ENCODE results near the gene MPP3.

MPP3 gene

DNA sequence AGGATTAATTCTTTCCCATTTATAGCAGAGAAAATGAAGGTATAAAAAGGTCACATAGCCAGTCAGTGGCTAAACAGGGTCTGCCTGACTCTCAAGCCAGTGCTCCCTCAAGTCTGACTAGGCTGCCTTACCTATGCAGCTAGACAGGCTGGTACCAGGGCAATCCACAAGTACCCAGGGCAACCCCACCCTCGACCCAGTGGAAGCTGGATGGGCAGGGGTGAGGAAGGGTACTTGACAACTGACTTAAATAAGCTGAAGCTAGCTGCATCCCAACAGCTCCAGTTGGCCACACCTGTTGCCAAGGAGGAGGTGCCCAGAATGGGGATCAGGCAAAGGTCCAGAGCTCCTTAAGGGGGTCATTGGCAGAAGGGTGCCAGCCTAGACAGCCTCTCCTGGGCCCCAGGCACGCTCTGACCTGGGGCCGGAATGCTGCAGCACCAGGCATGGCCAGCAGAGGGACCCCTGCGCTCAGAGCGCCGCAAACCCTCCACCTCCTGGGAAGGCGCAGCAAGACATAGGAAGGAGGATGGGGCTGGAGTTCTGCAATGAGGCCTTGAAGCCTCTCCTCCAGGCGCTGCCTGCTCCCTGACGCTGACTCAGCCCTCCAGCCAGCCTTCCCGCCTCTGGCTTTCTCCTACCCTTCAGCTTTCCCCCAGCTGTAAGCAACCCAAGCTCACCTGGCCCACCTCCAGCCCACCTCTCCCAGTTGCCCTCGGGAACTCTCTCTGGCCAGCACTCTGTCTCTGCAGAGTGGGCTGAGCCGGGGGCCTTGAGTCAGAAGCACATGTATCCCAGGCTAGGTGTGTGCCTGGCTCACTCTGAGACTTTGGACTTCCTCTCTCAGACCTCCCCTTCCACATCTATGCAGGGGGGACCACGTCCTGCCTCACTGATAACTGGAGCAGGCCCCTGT lies 45.6 kb upstream of the MPP3 start:
- TF ChIP-seq, protein P1, sequence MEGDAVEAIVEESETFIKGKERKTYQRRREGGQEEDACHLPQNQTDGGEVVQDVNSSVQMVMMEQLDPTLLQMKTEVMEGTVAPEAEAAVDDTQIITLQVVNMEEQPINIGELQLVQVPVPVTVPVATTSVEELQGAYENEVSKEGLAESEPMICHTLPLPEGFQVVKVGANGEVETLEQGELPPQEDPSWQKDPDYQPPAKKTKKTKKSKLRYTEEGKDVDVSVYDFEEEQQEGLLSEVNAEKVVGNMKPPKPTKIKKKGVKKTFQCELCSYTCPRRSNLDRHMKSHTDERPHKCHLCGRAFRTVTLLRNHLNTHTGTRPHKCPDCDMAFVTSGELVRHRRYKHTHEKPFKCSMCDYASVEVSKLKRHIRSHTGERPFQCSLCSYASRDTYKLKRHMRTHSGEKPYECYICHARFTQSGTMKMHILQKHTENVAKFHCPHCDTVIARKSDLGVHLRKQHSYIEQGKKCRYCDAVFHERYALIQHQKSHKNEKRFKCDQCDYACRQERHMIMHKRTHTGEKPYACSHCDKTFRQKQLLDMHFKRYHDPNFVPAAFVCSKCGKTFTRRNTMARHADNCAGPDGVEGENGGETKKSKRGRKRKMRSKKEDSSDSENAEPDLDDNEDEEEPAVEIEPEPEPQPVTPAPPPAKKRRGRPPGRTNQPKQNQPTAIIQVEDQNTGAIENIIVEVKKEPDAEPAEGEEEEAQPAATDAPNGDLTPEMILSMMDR (IDR thresholded peaks at IDR 0.05; ENCODE audit: low read depth, low read length) = peak; percentile 93
- no peak overlapping the region for H3K4me3 ChIP-seq (ENCODE audit: low read depth, low read length)

DNA sequence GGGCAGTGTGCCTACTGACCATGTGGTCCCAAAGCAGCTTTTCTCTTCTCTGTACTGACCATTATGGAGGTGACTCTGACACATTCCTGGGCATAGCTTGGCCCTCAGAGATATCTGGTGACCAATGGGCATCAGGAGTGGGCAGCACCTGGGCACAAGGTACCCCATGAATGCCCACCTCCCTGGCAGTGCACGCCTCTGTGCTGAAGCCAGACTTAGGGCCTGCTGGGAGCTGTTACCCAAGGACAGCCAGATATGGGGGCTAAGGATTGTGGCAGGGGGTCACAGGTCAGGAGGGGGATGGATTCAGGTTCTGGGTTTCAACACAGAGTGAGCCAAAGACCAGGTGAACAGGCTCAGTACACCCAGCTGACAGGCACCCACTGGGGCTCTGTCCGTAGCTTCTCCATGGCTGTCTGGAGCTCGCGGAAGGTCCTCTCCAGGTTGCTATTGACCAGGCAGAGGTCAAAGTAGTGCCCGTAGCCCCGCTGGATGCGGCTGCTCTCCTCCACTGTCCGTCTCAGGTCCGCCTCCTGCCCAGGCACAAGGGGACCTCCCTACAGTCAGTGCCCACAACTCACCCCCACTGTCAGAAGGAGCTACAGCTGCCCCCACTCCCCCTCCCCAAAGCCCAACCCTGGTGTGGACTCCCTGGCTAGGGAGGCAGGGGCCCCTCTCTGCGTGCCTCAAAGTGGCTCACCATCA lies 44.7 kb upstream of the MPP3 start:
- TF ChIP-seq, protein P1 (IDR thresholded peaks at IDR 0.05; ENCODE audit: low read depth, low read length) = no peak

DNA sequence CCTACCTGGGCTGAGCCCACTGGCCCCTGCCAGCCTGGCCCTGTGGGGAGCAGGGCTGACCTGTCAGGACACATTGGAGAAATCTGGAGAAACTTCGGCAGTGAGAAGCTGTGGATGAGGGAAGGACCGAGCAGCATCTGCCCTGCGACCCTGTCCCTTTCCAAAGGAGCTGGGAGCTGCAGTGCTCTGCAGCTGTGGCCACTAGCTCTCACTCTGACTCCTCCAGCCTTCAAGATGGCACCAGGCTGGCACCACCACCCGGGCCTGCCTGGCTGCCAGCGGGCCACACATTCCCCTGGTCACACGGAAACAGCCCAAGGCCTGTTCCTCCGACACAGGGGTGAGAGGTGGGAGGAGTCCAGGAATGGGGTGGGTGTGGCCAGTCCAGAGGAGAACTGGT lies 44.1 kb upstream of the MPP3 start:
- TF ChIP-seq, protein P1 (IDR thresholded peaks at IDR 0.05; ENCODE audit: low read depth, low read length) = no peak
- no peak overlapping the region for H3K4me3 ChIP-seq (ENCODE audit: low read depth, low read length)

More for the DNA sequence above, 44.7 kb upstream of the MPP3 start:
- H3K4me3 ChIP-seq (ENCODE audit: low read depth, low read length) = no peak overlapping the region

DNA sequence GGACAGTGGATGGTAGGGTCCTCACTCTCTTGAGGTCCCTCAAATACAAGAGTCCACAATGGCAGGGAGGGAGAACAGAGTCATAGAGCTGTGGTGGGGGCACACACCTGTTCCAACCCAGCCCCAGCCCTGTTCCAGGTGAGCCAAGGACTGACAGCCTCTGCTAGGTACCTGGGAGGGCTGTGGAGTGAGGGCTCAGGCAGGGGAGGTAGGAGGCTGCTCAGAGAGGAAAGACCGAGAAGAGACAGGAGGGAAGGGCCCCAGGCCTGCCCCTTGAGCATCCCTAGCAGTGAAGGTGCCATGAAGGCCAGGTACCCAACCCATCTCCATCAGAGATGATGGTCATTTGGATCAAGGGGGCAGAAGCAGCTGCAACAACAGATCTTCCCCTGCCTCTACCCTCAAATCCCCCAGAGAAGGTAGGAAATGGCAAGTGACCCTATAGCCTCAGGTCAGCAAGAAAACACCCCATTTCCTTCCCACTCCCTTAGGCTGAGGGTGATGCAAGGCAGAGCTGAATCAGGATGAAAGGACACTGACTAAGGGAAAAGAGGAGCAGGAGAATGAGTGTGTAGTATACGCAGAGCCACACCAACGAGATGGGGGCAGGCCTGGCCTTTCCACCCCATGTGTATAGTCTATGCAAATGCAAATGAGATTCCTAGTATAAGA lies 42.7 kb upstream of the MPP3 start:
- no peak overlapping the region for H3K4me3 ChIP-seq (ENCODE audit: low read depth, low read length)
- TF ChIP-seq, protein P1 (IDR thresholded peaks at IDR 0.05; ENCODE audit: low read depth, low read length) = no peak

DNA sequence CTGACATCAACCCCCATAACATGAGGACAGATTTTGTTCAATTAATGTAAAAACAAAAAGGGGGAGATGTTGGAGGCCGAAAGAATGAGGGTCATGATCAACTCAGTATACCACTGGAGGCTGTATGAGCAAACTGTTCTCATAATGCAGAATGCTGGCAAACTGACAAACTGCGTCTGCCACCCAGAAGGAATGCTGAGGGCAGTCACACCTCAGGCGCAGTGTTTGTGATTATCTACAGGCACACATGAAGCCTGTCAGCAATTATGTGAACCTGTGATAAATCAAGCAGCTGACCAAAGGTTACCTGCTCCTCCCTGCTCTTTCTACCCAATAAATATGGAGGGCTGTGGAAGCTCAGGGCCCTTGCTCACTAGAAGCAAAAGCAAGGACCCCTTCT lies 41.3 kb upstream of the MPP3 start:
- TF ChIP-seq, protein P1 (IDR thresholded peaks at IDR 0.05; ENCODE audit: low read depth, low read length) = no peak

DNA sequence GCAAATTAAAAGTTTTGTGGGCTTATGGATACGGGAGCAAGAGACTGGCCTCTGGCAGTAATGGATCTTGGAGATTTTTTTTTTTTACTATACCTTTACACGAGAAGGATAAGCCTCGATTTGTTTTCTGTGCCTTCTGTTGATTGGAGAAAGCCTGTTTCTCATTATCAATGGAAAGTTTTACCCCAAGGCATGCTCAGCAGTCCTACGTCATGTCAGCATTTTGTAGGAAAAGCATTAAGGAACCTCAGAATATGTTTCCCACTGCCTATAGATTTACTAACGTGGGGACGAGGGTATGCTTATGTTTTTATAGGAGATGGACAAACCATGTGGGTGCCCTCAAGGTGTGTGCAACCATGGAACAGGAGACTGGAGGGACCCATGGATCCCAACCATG lies 40.9 kb upstream of the MPP3 start:
- TF ChIP-seq, protein P1 (IDR thresholded peaks at IDR 0.05; ENCODE audit: low read depth, low read length) = no peak
- H3K4me3 ChIP-seq (ENCODE audit: low read depth, low read length) = no peak overlapping the region

More for the DNA sequence above, 41.3 kb upstream of the MPP3 start:
- no peak overlapping the region for H3K4me3 ChIP-seq (ENCODE audit: low read depth, low read length)

Data from WI38 (cell line).